DOHH2 (cell line): Measurements from ENCODE around the gene PFKL.

Source experiments
- EZH2phosphoT487 ChIP-seq: fragments of 200-600 bp; sonication (generic); IDR thresholded peaks from 2 replicates; pipeline ENCODE4 v1.6.1; 2017; ENCODE audit warnings: borderline replicate concordance, mild to moderate bottlenecking, antibody characterized with exemption, low read length, moderate library complexity, mixed read lengths
- TF ChIP-seq, protein P1 (sequence below): fragments of 200-600 bp; sonication (generic); IDR thresholded peaks from one replicate; pipeline ENCODE4 v1.5.1; 2014; ENCODE audit warnings: antibody characterized with exemption, mild to moderate bottlenecking, low read depth, low read length; ENCODE audit not compliant: poor library complexity, severe bottlenecking

DNA sequence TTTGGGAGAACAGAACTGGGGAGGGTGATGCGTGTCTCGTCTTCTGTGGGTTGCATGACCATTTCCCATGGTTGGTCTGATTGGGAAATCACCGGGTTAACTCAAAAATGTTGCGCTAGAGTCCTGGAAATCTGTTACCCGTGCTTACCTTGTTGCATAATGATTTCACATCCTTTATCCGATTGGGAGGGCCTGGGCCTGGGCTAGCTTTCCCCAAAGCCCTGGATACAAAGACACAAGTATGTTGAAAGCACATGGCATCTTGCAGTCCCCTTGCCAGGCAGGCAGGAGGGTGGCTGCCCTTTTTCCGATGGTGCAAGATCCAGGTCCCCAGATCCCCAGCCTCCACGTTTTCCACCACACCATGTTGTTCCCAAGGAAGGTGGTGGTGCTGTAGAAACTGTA lies 54.1 kb downstream of the PFKL start:
- TF ChIP-seq, protein P1, sequence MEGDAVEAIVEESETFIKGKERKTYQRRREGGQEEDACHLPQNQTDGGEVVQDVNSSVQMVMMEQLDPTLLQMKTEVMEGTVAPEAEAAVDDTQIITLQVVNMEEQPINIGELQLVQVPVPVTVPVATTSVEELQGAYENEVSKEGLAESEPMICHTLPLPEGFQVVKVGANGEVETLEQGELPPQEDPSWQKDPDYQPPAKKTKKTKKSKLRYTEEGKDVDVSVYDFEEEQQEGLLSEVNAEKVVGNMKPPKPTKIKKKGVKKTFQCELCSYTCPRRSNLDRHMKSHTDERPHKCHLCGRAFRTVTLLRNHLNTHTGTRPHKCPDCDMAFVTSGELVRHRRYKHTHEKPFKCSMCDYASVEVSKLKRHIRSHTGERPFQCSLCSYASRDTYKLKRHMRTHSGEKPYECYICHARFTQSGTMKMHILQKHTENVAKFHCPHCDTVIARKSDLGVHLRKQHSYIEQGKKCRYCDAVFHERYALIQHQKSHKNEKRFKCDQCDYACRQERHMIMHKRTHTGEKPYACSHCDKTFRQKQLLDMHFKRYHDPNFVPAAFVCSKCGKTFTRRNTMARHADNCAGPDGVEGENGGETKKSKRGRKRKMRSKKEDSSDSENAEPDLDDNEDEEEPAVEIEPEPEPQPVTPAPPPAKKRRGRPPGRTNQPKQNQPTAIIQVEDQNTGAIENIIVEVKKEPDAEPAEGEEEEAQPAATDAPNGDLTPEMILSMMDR = no peak
- TF ChIP-seq EZH2phosphoT487 = no peak
